IMR-90 (cell line): Measurements from ENCODE around the gene PCGF2. TPM values are rescaled to one million over a fixed set of nuclear protein-coding genes. Genes with fewer than 3 reads are reported as not detected.

Experiments
- ATAC-seq: fragments of 200-7000 bp; cut with Tn5 transposase; 2 replicates; pipeline ENCODE4 v1.9.1; 2020; ENCODE audit warnings: low read depth, mild to moderate bottlenecking, moderate library complexity
- BruUV-seq: library from RNA; stranded (reverse); fragments of 400-500 nt; replicated peaks from 2 replicates; lab custom pipeline; 2021; lab: Mats Ljungman, UMichigan
- CTCF ChIA-PET: fragments of 300-600 bp; formaldehyde crosslinking; extraction: SDS; loops from one replicate; lab custom pipeline; 2021; ENCODE audit warnings: antibody characterized with exemption; lab: Yijun Ruan, JAX
- POLR2A ChIA-PET: fragments of 300-600 bp; sonication (Branson Sonifier 250); formaldehyde crosslinking; loops from one replicate; lab custom pipeline; 2022; ENCODE audit warnings: antibody characterized with exemption; ENCODE audit not compliant: unreplicated experiment; lab: Charles Lee
- DNase-seq: peaks from one replicate; pipeline ENCODE4 v3.0.0; 2013
- H2AFZ ChIP-seq: replicated peaks from 2 replicates; pipeline ENCODE3; 2013; ENCODE audit warnings: low read length, mild to moderate bottlenecking; ENCODE audit not compliant: poor library complexity
- H2AK5ac ChIP-seq: 2 replicates; pipeline ENCODE4 v1.6.1; 2013; ENCODE audit warnings: low read depth, low read length, inconsistent platforms
- H2AK9ac ChIP-seq: replicated peaks from 2 replicates; pipeline ENCODE3; 2013; ENCODE audit warnings: mild to moderate bottlenecking, low read depth, low read length, moderate library complexity; ENCODE audit not compliant: poor library complexity
- H2BK120ac ChIP-seq: 2 replicates; pipeline ENCODE4 v1.6.1; 2013; ENCODE audit warnings: low read depth, low read length, inconsistent platforms
- H2BK15ac ChIP-seq: 3 replicates; pipeline ENCODE4 v1.6.1; 2013; ENCODE audit warnings: low read depth, low read length, inconsistent platforms
- H2BK20ac ChIP-seq: 2 replicates; pipeline ENCODE4 v1.6.1; 2013; ENCODE audit warnings: low read depth, mild to moderate bottlenecking, inconsistent platforms, low read length, moderate library complexity
- H2BK5ac ChIP-seq: 2 replicates; pipeline ENCODE4 v1.6.1; 2013; ENCODE audit warnings: mild to moderate bottlenecking, low read depth, low read length, inconsistent platforms; ENCODE audit not compliant: poor library complexity, severe bottlenecking
- H3K14ac ChIP-seq: replicated peaks from 2 replicates; pipeline ENCODE4 v1.6.1; 2013; ENCODE audit warnings: low read depth, low read length, inconsistent platforms
- H3K18ac ChIP-seq: 2 replicates; pipeline ENCODE4 v1.6.1; 2013; ENCODE audit warnings: low read depth, low read length, control low read depth
- H3K23ac ChIP-seq: 2 replicates; pipeline ENCODE4 v1.6.1; 2013; ENCODE audit warnings: low read depth, low read length, inconsistent platforms
- H3K27ac ChIP-seq: 2 replicates; pipeline ENCODE4 v1.5.1; 2013; ENCODE audit warnings: mild to moderate bottlenecking, control low read depth, low read length; ENCODE audit not compliant: insufficient read depth
- H3K27me3 ChIP-seq: 2 replicates; pipeline ENCODE4 v1.6.1; 2013; ENCODE audit warnings: low read length; ENCODE audit not compliant: control insufficient read depth, insufficient read depth
- H3K36me3 ChIP-seq: 2 replicates; pipeline ENCODE4 v1.6.1; 2013; ENCODE audit warnings: low read length, mixed read lengths; ENCODE audit not compliant: control insufficient read depth, insufficient read depth
- H3K4ac ChIP-seq: 2 replicates; pipeline ENCODE4 v1.6.1; 2013; ENCODE audit warnings: low read depth, low read length, inconsistent platforms
- H3K4me1 ChIP-seq: 2 replicates; pipeline ENCODE4 v1.6.1; 2013; ENCODE audit warnings: low read length, mixed read lengths; ENCODE audit not compliant: control insufficient read depth, insufficient read depth
- H3K4me2 ChIP-seq: 2 replicates; pipeline ENCODE4 v1.6.1; 2013; ENCODE audit warnings: low read depth, mild to moderate bottlenecking, control low read depth, low read length, moderate library complexity
- H3K4me3 ChIP-seq: 2 replicates; pipeline ENCODE4 v1.5.1; 2013; ENCODE audit warnings: low read depth, mild to moderate bottlenecking, control low read depth, low read length, moderate library complexity; ENCODE audit not compliant: insufficient read depth
- H3K56ac ChIP-seq: 2 replicates; pipeline ENCODE4 v1.6.1; 2013; ENCODE audit warnings: low read length, inconsistent platforms; ENCODE audit not compliant: insufficient read depth; ENCODE audit errors: extremely low read depth
- H3K79me1 ChIP-seq, 2 experiments: 2 replicates each; pipeline ENCODE4 v1.6.1; 2013; ENCODE audit warnings: low read length in 2 of 2, inconsistent platforms in 1 of 2, low read depth in 1 of 2
- H3K9ac ChIP-seq: 2 replicates; pipeline ENCODE4 v1.6.1; 2013; ENCODE audit warnings: low read depth, low read length, control low read depth
- H3K9me1 ChIP-seq: 2 replicates; pipeline ENCODE4 v1.6.1; 2013; ENCODE audit warnings: low read length, inconsistent platforms; ENCODE audit not compliant: insufficient read depth
- H3K9me3 ChIP-seq: 2 replicates; pipeline ENCODE4 v1.6.1; 2013; ENCODE audit warnings: low read length; ENCODE audit not compliant: control insufficient read depth, insufficient read depth
- H4K20me1 ChIP-seq: 2 replicates; pipeline ENCODE4 v1.6.1; 2013; ENCODE audit warnings: low read length, inconsistent platforms; ENCODE audit not compliant: insufficient read depth
- H4K5ac ChIP-seq: 2 replicates; pipeline ENCODE4 v1.6.1; 2013; ENCODE audit warnings: mild to moderate bottlenecking, low read depth, low read length, control low read depth
- H4K8ac ChIP-seq, 2 experiments: 2 replicates each; pipeline ENCODE4 v1.6.1; 2013; ENCODE audit warnings: low read depth in 2 of 2, low read length in 2 of 2, control low read depth in 1 of 2, inconsistent platforms in 1 of 2
- H4K91ac ChIP-seq: 2 replicates; pipeline ENCODE4 v1.6.1; 2013; ENCODE audit warnings: low read depth, low read length, inconsistent platforms; ENCODE audit not compliant: insufficient read depth
- BHLHE40 ChIP-seq: fragments of 150-350 bp; IDR thresholded peaks from 2 replicates; pipeline ENCODE4 v1.6.1; 2016; ENCODE audit warnings: mild to moderate bottlenecking, low read depth, low read length
- CEBPB ChIP-seq: IDR thresholded peaks from 2 replicates; pipeline ENCODE4 v1.6.1; 2012; ENCODE audit warnings: low read depth, low read length, improper control_type of control experiment
- MXI1 ChIP-seq: IDR thresholded peaks from 2 replicates; pipeline ENCODE4 v1.6.1; 2012; ENCODE audit warnings: low read depth, mild to moderate bottlenecking, low read length, moderate library complexity, borderline replicate concordance
- NFE2L2 ChIP-seq: fragments of 150-350 bp; IDR thresholded peaks from 2 replicates; pipeline ENCODE4 v1.6.1; 2016; ENCODE audit warnings: low read depth, mild to moderate bottlenecking, low read length
- POLR2A ChIP-seq: IDR thresholded peaks from 2 replicates; pipeline ENCODE4 v1.6.1; 2012; ENCODE audit warnings: mild to moderate bottlenecking, low read depth, low read length
- RAD21 ChIP-seq: IDR thresholded peaks from 2 replicates; pipeline ENCODE4 v1.6.1; 2012; ENCODE audit warnings: low read length, improper control_type of control experiment
- RCOR1 ChIP-seq: IDR thresholded peaks from 2 replicates; pipeline ENCODE4 v1.6.1; 2012; ENCODE audit warnings: mild to moderate bottlenecking, low read length, improper control_type of control experiment; ENCODE audit not compliant: insufficient replicate concordance
- WGBS, 2 experiments: methylation state at CpG; one replicate each; pipeline versions ENCODE4 v1.1.5 to v1.1.7; 2013; ENCODE audit warnings: missing lambda C conversion rate in 2 of 2; ENCODE audit not compliant: insufficient read length in 1 of 2; ENCODE audit errors: extremely low coverage in 2 of 2; 5-methylcytosine and 5-hydroxymethylcytosine counted together
- dilution Hi-C: fragments of 300-500 bp; cut with HindIII; formaldehyde crosslinking; loops from one replicate; pipeline ENCODE4 v1.14.3; 2018; ENCODE audit warnings: low sequenced_read_pairs; ENCODE audit not compliant: unreplicated experiment
- in situ Hi-C: fragments of 300-500 bp; cut with MboI; formaldehyde crosslinking; loops from 3 replicates; pipeline ENCODE4 v1.14.3; 2019; ENCODE audit warnings: low sequenced_read_pairs, inconsistent platforms, mixed read lengths
- intact Hi-C: fragments of 100-400 bp; cut with micrococcal nuclease; formaldehyde crosslinking; loops from 2 replicates; pipeline ENCODE4 v1.10.0; 2022
- polyA plus RNA-seq, 3 experiments: library from polyadenylated mRNA; depleted of rRNA; stranded (reverse); fragments of >200 nt; gene quantifications; 2 replicates each; pipeline ENCODE4 v1.2.3, GENCODE V29; 2012; ENCODE audit warnings: low replicate concordance in 1 of 3
- total RNA-seq: library from RNA; depleted of rRNA; stranded (reverse); fragments of >200 nt; gene quantifications from 2 replicates; pipeline ENCODE4 v1.2.3, GENCODE V29; 2012
- TF ChIP-seq, protein P1 (sequence below): fragments of 150-350 bp; IDR thresholded peaks from 2 replicates; pipeline ENCODE4 v1.6.1; 2017; ENCODE audit warnings: mild to moderate bottlenecking, antibody characterized with exemption, low read length, low read depth

PCGF2 gene
- total and polyA plus RNA-seq, 2 of the 4 experiments (the other 2 are of a cell fraction), result 1.1 to 18.2 TPM

DNA sequence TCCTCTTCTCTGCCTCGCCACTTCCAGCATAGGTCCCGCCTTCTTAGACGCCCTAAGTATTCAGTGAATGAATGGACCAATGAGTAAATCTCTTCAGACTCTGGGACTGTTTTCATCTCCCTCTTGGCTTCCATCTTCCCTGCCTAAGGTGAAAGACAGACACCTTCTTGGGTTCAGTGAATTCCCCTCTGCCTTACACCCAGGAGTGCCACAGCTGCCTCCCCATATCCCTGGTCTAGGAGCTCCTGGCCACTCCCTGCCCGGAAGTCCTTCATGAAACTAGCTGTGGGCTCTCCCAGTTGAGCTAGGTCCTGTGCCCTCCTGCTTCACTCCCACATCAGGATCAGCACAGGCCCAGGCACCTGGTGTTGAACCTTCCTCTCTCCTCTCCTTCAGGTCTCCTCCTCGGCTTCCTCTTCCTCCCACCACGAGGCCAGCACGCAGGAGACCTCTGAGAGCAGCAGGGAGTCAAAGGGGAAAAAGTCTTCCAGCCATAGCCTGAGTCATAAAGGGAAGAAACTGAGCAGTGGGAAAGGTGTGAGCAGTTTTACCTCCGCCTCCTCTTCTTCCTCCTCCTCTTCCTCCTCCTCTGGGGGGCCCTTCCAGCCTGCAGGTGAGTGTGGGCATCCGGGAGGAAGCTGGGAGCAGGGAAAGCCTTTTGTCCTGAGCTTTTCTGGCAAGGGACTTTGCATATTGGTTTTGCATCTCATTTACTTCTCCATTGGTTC, 32.8 kb downstream of the PCGF2 start:
- Histone ChIP-seq H3K27ac (no peak overlapping the region), H4K8ac (no peak overlapping the region), H3K4me3 (no peak overlapping the region), H3K4me1 (no peaks in the 10 kb centered on the region), H3K14ac (no peak overlapping the region), H4K20me1 (0 out of 2 replicates have a peak, but pooled peaks cover 3% of the 10 kb centered on the region), H2BK5ac (no peak overlapping the region), H3K27me3 (no peaks in the 10 kb centered on the region), H3K9me1 (no peaks in the 10 kb centered on the region), H2BK20ac (no peak overlapping the region), H3K18ac (no peak overlapping the region), H4K91ac (no peak overlapping the region), H3K9me3 (no peaks in the 10 kb centered on the region), H2BK120ac (no peak overlapping the region), H2AFZ (no peak overlapping the region), H3K9ac (no peak overlapping the region), H3K79me1 (peaks cover 0 to 6% of the 10 kb centered on the region in 2 experiments; a peak in 1 of 4 replicates), H3K36me3 (peaks cover 70% of the 10 kb centered on the region), H2AK5ac (no peak overlapping the region), H2AK9ac (no peak overlapping the region), H3K56ac (no peak overlapping the region), H2BK15ac (no peak overlapping the region), H3K4me2 (no peak overlapping the region), H3K4ac (no peak overlapping the region), H4K5ac (no peak overlapping the region), H3K23ac (no peak overlapping the region)
- intact Hi-C loops (no loop called here), in situ Hi-C loops (no loop called here), dilution Hi-C loops (no loop called here)
- no TSS peak for BruUV-seq
- TF ChIP-seq CEBPB (no peak), MXI1 (no peak), RAD21 (no peak), BHLHE40 (no peak), POLR2A (no peak), RCOR1 (no peak), NFE2L2 (no peak)
- TF ChIP-seq, protein P1, sequence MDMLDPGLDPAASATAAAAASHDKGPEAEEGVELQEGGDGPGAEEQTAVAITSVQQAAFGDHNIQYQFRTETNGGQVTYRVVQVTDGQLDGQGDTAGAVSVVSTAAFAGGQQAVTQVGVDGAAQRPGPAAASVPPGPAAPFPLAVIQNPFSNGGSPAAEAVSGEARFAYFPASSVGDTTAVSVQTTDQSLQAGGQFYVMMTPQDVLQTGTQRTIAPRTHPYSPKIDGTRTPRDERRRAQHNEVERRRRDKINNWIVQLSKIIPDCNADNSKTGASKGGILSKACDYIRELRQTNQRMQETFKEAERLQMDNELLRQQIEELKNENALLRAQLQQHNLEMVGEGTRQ, result no peak
- ATAC-seq (no peak), DNase-seq (no peak)
- WGBS, 2 experiments, result no CpG with 5 or more reads among the region's 9 CpGs
- POLR2A ChIA-PET, result no interaction called here
- CTCF ChIA-PET, result no interaction called here
